GM19099 (cell line): ENCODE results near the gene SCUBE3.

Experiments
- POLR2A ChIP-seq: IDR thresholded peaks from 3 replicates; pipeline ENCODE4 v1.6.1; 2011; ENCODE audit warnings: low read depth; ENCODE audit not compliant: insufficient read length; ENCODE audit errors: extremely low read depth

SCUBE3 gene

DNA sequence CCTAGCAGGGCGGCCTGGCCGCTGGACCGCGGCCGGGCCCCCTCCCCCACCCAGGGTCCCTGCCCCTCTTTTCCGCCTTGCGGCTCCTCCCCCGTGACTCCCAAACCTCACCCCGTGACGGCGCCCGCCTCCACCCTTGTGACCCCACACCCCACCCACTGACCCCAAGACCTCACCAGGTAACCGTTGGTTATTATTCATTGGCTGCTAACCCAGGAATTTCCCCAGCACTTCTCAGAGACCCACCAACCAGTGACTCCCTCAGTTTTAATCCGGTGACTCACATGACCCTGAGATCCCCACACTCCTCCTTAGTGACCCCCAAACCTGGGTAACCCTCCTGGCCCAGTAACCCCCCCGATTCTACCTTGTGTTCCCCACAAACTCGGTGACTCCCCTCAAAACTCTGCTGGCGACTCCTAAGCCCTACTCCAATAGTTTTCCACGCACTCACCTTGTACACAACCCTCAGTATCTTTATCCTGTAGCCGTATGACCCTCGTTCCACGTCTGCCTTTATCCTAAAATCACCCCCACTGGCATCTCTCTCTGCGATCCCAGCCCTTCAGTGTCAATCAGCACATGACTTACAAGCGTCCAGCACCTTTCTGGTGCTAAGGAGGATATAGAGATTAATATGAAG is 46.3 kb downstream of the SCUBE3 start:
- TF ChIP-seq POLR2A: no peak

GRCh38 chr6:35260591-35261570 is 47.1 kb downstream of the SCUBE3 start:
- TF ChIP-seq POLR2A: no peak

- no peak for TF ChIP-seq POLR2A
These were observed 48.8 kb downstream of the SCUBE3 start for GRCh38 chr6:35262596-35262995.

DNA sequence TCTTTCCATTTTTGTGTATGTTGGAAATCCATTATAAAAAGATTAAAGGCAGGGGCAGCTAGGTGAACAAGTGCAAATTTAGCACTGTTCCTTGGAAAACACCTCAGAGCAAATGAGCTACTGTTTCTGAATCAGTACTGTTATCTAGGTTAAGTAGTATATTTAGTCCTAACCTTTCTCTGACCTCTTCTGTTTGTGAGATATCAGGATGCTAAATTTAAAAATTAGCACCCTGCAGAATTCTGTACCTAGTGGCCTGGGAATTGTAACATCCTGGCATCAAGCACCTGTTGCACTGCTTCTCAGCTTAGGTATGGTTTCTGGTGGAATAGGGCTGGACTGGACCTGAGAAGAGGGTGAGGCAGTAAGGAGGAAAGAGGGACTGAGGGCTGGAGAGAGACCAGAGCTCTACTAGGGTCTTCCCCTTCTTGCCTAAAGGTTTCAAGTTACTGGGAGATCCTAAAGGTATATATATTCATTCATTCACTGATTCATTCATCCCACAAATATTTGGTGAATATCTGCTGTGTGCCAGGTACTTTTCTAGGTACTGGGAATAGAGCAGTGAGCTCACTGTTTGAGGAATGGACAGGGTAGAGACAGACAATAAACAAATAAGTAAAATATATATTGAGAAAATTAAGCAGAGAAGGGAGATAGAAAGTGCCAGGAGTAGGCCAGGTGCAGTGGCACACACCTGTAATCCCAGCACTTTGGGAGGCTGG is 51.0 kb downstream of the SCUBE3 start:
- TF ChIP-seq POLR2A: no peak

DNA sequence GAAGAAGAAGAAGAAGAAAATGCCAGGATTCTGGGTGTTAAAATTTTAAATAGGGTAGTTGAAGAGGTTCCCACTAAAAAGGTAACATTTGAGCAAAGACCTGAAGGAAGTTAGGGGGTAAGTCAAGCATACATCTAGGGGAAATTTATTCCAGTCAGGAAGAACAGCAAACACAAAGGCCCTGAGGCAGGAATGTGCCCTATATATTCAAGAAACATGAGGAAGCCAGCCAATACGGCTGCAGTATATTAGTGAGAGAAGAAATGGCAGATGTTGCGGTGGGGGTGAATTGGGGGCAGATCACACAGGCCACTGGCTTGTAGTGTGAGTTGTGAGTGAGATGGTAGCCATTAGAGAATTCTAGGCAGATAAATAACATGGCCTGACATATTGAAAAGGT is 51.8 kb downstream of the SCUBE3 start:
- no peak for TF ChIP-seq POLR2A

DNA sequence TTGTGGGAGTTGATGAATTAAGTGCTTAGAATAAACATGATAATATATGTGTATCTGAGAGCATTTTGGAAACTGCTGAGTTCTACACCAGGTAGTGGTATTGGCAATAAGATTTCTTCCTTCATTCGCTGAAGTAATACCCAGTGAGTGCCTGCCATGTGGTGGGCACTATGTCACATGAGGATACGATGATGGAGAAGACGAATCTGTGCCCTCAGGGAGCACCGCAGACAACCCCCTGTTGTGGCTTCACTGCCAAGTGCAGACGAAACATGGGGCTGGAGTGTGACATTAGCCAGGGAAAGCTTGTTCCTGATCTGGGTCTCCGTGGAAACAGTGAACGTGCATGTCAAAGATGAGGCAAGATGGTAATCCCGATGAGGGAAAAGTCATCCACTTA is 53.7 kb downstream of the SCUBE3 start:
- no peak for TF ChIP-seq POLR2A

DNA sequence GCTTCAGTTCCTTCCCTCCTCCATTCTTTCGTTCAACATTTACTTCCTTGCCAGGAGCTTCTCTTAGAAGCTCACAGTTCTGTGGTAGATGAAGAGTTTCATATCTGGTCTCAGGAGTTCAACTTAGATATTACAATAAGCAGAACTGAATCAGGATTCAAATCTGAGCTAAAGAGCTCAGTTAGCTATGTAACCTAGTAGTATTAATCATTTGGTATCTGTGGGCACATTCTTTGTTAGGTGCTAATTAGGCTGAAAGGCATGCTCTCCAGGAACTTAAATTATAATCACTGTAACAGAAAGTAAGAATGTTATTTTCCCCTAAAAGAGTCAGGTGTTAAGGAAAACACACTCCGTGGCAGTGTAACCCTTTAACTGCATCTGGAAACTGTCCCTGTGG is 54.1 kb downstream of the SCUBE3 start:
- TF ChIP-seq POLR2A: no peak

- TF ChIP-seq POLR2A: no peak
These were observed 58.2 kb downstream of the SCUBE3 start for GRCh38 chr6:35272005-35272404.

DNA sequence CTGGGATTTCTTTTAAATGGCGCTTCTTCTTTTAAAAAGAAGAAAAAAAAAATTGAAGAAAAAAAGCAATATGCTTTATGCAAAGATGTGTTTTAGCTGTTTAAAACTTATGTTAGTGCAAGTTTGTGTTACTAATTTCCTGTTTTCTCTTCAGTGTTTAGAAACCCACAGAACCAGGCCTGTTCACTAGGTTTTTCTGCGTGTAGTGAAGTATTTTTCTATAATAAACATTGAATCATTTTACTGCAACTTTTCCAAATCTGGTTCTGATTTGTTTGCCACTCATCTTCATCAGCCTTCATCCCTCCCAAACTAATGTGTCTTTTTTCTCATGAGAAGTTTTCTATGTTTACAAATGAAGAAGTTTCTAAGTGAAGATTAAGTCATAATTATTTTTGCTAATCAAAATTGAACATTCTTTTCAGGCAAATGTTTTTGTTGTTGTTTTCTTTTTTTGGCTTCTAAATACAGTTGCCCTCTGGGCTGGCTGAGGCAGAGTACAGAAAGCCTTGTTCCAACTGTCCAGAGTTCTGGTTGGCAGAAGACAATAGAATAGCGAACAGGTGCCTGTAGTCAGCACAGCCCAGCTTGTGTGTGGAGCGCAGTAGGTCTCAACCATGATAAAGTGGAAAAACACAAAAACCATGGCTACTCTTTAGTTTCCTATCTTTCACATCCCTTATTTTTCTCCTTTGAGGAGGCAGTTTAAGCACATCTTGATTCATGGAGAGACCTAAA is 60.2 kb downstream of the SCUBE3 start:
- TF ChIP-seq POLR2A: no peak

DNA sequence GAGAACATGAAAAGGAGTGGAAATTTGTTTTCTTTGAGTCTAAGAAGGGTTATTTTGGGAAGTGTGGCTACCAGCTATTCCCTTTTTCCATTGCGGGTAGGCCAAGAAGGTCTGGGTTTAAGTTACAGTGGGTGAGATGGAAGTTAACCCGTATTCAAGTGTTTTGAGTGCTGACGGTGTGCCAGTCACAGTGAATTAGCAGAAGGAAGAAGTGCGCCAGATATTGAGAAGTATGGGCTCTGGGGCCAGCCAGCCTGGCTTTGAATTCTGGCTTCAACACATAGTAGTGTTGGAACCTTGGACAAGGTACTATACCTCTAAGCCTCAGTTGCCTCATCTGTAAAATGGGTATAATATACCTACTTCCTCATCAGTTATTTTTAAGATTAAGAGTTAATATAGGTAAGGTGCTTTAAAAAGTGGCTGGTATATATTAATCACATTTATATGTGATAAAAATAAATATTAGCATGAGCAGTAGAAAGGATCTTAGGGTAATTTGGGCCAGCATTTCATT is 62.0 kb downstream of the SCUBE3 start:
- TF ChIP-seq POLR2A: no peak

DNA sequence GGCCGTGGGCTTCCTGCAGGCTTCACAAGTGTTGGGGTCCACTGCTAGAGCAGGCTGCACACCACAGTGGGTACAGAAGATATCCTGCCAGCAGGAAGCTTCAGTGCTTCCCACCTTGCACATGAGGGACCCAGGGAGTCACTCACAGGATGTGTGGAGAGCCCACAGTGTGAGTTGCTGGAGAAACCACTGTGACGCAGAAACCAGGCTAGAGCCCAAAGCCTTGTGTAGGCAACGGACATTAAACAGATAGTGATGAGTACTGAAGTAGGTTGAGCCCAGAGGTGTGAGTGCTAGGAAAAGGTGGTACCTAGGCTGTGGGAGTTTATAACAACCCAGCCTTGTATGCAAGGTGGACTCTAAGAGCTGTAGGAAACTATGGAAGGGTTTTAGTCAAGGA is 65.0 kb downstream of the SCUBE3 start:
- TF ChIP-seq POLR2A: no peak

- no peak for TF ChIP-seq POLR2A
These were observed 67.1 kb downstream of the SCUBE3 start for GRCh38 chr6:35280903-35281302.

DNA sequence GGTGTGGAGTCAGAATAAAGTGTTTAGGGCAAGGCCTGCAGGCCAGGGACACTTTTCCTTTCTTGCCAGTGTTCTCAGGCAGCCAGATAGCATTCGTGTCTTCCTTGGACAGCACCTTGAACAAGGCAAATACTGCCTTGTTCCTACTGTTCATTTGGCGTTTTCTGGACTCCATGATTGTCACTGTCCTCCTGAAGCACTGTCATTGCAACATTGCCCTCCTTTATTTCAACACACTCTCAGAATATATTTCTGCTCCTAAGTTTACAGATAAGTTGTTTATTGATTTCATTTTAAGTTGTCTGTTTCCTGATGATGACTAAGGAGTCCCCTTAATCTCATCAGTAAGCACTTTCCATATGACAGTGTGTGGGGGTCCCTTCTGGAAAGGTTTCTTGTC is 68.7 kb downstream of the SCUBE3 start:
- TF ChIP-seq POLR2A: no peak

GRCh38 chr6:35283361-35283760 is 69.6 kb downstream of the SCUBE3 start:
- no peak for TF ChIP-seq POLR2A
